ENCODE data around the gene TTI1. TPM values are rescaled to one million over a fixed set of nuclear protein-coding genes. Genes with fewer than 3 reads are reported as not detected.
"Not testable (repeated sequence)": the region's sequence is repeated elsewhere in the genome, so short reads cannot be mapped to it uniquely, and the experiment has no call there.

TTI1 gene
- total RNA-seq, 1 donor from 2014 or later = 14.3 TPM

DNA sequence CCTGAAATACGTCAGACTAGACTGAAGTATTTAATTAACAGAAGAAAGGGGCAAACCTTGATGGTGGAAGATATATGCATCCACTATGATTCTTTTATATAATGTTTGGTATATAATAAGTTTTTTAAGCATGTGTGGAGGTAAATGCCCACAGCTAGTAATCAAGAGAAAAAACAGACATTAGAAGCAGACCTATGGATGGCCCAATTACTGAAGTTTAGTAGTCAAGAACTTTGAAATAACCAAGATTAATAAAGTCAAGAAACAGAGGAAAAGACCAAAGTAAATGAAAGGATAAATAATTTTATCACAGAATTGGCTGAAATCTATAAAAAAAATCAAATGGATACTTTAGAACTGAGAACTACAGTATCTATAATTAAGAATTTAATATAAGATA lies 15.3 kb downstream of the TTI1 start:
- H3K4me3 ChIP-seq (ENCODE audit: low read depth, low read length) = no peak overlapping the region
- TF ChIP-seq CTCF (conservative IDR thresholded peaks at IDR 0.05; ENCODE audit: low read depth, low read length) = no peak
- no peak for DNase-seq (ENCODE audit: low read depth)

DNA sequence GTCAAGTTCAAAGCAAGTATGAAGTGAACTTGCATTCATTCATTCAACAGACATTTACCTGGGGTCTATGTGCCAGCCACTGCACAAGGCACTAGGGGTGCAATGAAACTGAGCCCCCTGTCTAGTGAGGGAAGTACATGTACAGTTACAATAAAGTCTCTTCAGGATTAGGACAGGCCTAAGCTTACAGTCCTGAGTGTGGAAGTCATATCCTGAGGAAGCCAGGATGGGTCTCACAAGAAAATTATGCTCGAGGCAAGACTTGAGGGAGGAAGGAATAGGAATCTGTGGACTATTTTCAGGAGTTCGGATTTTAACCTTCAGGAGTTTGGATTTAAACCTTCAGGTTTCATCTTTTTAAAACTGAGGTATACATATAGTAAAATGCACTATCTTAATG lies 19.4 kb downstream of the TTI1 start:
- TF ChIP-seq CTCF (conservative IDR thresholded peaks at IDR 0.05; ENCODE audit: low read depth, low read length) = no peak
- DNase-seq (ENCODE audit: low read depth) = no peak
- no peak overlapping the region for H3K4me3 ChIP-seq (ENCODE audit: low read depth, low read length)

GRCh38 chr20:38012332-38012731 lies 20.9 kb downstream of the TTI1 start:
- no peak for DNase-seq (ENCODE audit: low read depth)
- H3K4me3 ChIP-seq (ENCODE audit: low read depth, low read length) = no peak overlapping the region

DNA sequence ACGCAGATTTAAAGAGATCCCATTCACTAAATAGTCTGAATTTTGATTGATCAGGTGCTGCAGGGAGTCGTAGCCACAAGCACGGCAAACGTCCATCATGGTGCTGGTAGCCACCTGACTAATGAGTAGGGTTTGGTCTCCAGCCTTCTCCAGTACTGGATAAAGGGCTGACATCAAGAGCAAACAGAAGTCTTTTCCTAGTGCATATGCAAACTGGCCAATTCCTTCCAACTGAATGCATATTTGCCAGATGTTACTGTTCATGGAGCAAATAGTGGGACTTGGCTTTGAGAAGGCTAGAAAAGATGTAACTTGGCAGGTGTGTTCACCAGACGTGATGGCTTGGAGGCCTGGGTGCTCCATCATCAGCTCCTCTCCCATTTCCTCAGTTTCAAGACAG lies 21.6 kb downstream of the TTI1 start:
- no peak for TF ChIP-seq CTCF (conservative IDR thresholded peaks at IDR 0.05; ENCODE audit: low read depth, low read length)
- no peak for DNase-seq (ENCODE audit: low read depth)
- H3K4me3 ChIP-seq (ENCODE audit: low read depth, low read length) = no peak overlapping the region

More at GRCh38 chr20:38012332-38012731, 20.9 kb downstream of the TTI1 start:
- TF ChIP-seq CTCF (conservative IDR thresholded peaks at IDR 0.05; ENCODE audit: low read depth, low read length) = no peak

- DNase-seq (ENCODE audit: low read depth); H3K4me3 ChIP-seq (ENCODE audit: low read depth, low read length): not testable (repeated sequence)
These were observed 23.8 kb downstream of the TTI1 start for GRCh38 chr20:38009416-38009815.

- no peak overlapping the region for H3K4me3 ChIP-seq (ENCODE audit: low read depth, low read length)
- TF ChIP-seq CTCF (conservative IDR thresholded peaks at IDR 0.05; ENCODE audit: low read depth, low read length) = no peak
- no peak for DNase-seq (ENCODE audit: low read depth)
These were observed 24.9 kb downstream of the TTI1 start for GRCh38 chr20:38008233-38008944.

- DNase-seq (ENCODE audit: low read depth) = no peak
- no peak overlapping the region for H3K4me3 ChIP-seq (ENCODE audit: low read depth, low read length)
- no peak for TF ChIP-seq CTCF (conservative IDR thresholded peaks at IDR 0.05; ENCODE audit: low read depth, low read length)
These were observed 25.7 kb downstream of the TTI1 start for GRCh38 chr20:38007526-38007925.

Measured in epithelial cell of proximal tubule (primary cell).